HepG2 (cell line): ENCODE measurements around the gene ADAMTS17. TPM values are rescaled to one million over a fixed set of nuclear protein-coding genes. Genes with fewer than 3 reads are reported as not detected.

Experiments used
- BRCA1 ChIP-seq: sonication (generic); formaldehyde crosslinking; IDR thresholded peaks from 2 replicates; pipeline ENCODE4 v1.4.0; 2020; ENCODE audit warnings: missing genetic modification reagents
- CENPX ChIP-seq: sonication (generic); formaldehyde crosslinking; IDR thresholded peaks from 2 replicates; pipeline ENCODE4 v1.9.0; 2021; ENCODE audit warnings: mild to moderate bottlenecking, missing genetic modification reagents, moderate library complexity
- KDM3A ChIP-seq: IDR thresholded peaks from 2 replicates; pipeline ENCODE4 v1.6.1; 2018; ENCODE audit warnings: low read depth, missing compliant biosample characterization
- NFRKB ChIP-seq: fragments of 450-650 bp; IDR thresholded peaks from 2 replicates; pipeline ENCODE4 v1.6.1; 2017
- NFYC ChIP-seq: IDR thresholded peaks from 2 replicates; pipeline ENCODE4 v1.6.1; 2016; ENCODE audit warnings: missing genetic modification reagents, missing compliant biosample characterization
- RELA ChIP-seq: sonication (generic); formaldehyde crosslinking; IDR thresholded peaks from 2 replicates; pipeline ENCODE4 v1.4.0; 2020; ENCODE audit warnings: missing genetic modification reagents
- RFX3 ChIP-seq: IDR thresholded peaks from 2 replicates; pipeline ENCODE4 v1.6.1; 2016; ENCODE audit warnings: missing biosample characterization, missing genetic modification reagents
- SIN3B ChIP-seq: fragments of 150-350 bp; IDR thresholded peaks from 2 replicates; pipeline ENCODE4 v1.6.1; 2014; ENCODE audit warnings: low read length
- SP4 ChIP-seq: sonication (generic); formaldehyde crosslinking; IDR thresholded peaks from 2 replicates; pipeline ENCODE4 v1.8.1; 2023; ENCODE audit warnings: mild to moderate bottlenecking, missing genetic modification reagents
- TBX3 ChIP-seq: fragments of 450-650 bp; IDR thresholded peaks from 2 replicates; pipeline ENCODE4 v1.6.1; 2017; ENCODE audit warnings: antibody characterized with exemption, mild to moderate bottlenecking, inconsistent platforms, borderline replicate concordance
- TEAD3 ChIP-seq: optimal IDR thresholded peaks from 2 replicates; pipeline ENCODE3; 2016; ENCODE audit warnings: borderline replicate concordance
- THAP11 ChIP-seq: IDR thresholded peaks from 2 replicates; pipeline ENCODE4 v1.6.1; 2016; ENCODE audit warnings: missing biosample characterization, missing genetic modification reagents
- ZNF329 ChIP-seq: sonication (generic); formaldehyde crosslinking; IDR thresholded peaks from 2 replicates; pipeline ENCODE4 v1.9.0; 2021; ENCODE audit warnings: low read depth, mild to moderate bottlenecking, missing genetic modification reagents
- ZNF333 ChIP-seq: sonication (generic); formaldehyde crosslinking; IDR thresholded peaks from 2 replicates; pipeline ENCODE4 v1.4.0; 2020; ENCODE audit warnings: mild to moderate bottlenecking, missing genetic modification reagents, borderline replicate concordance
- ZNF430 ChIP-seq: sonication (generic); formaldehyde crosslinking; IDR thresholded peaks from 2 replicates; pipeline ENCODE4 v1.9.0; 2021; ENCODE audit warnings: mild to moderate bottlenecking, missing genetic modification reagents
- ZNF460 ChIP-seq: sonication (generic); formaldehyde crosslinking; IDR thresholded peaks from 2 replicates; pipeline ENCODE4 v1.5.1; 2020; ENCODE audit warnings: missing genetic modification reagents, mild to moderate bottlenecking, borderline replicate concordance
- ZNF891 ChIP-seq: sonication (generic); formaldehyde crosslinking; IDR thresholded peaks from 2 replicates; pipeline ENCODE4 v1.5.0; 2020; ENCODE audit warnings: mild to moderate bottlenecking, missing genetic modification reagents
- ZSCAN29 ChIP-seq: sonication (generic); formaldehyde crosslinking; conservative IDR thresholded peaks from 2 replicates; pipeline ENCODE4 v1.4.0; 2020; ENCODE audit warnings: mild to moderate bottlenecking, missing genetic modification reagents
- ZSCAN9 ChIP-seq: IDR thresholded peaks from 2 replicates; pipeline ENCODE4 v1.6.1; 2016; ENCODE audit warnings: borderline replicate concordance
- ZZZ3 ChIP-seq: sonication (generic); formaldehyde crosslinking; IDR thresholded peaks from 2 replicates; pipeline ENCODE4 v1.4.0; 2020; ENCODE audit warnings: missing genetic modification reagents, mild to moderate bottlenecking, borderline replicate concordance
- polyA plus RNA-seq, 8 experiments: library from polyadenylated mRNA; depleted of rRNA in 3 of 8; stranded (reverse) in 7 of 8; unstranded in 1 of 8; fragments of >200 nt; fragmentation: Illumina TruSeq in 4 of 8; extraction: Trizol in 4 of 8; gene quantifications; 2 replicates each; pipeline versions ENCODE4 v1.2.1 to v1.2.3, GENCODE V29; 2011 to 2016; ENCODE audit warnings: low read depth in 4 of 8, missing spikeins in 1 of 8, mixed read lengths in 1 of 8; ENCODE audit not compliant: insufficient read depth in 1 of 8
- total RNA-seq, 5 experiments: library from RNA; depleted of rRNA; stranded (reverse); fragments of >200 nt; fragmentation: Illumina TruSeq; extraction: Trizol; gene quantifications; 2 replicates each; pipeline ENCODE4 v1.2.3, GENCODE V29; 2016; ENCODE audit warnings: low read depth in 1 of 5
- TF ChIP-seq, protein P1 (sequence below): sonication (generic); formaldehyde crosslinking; IDR thresholded peaks from 2 replicates; pipeline ENCODE4 v1.4.0; 2020; ENCODE audit warnings: missing genetic modification reagents, mild to moderate bottlenecking, borderline replicate concordance
- TF ChIP-seq, protein P2 (sequence below): sonication (generic); formaldehyde crosslinking; IDR thresholded peaks from 2 replicates; pipeline ENCODE4 v1.4.0; 2020; ENCODE audit warnings: low read depth, mild to moderate bottlenecking, missing genetic modification reagents
- TF ChIP-seq, protein P3 (sequence below): sonication (generic); formaldehyde crosslinking; IDR thresholded peaks from 2 replicates; pipeline ENCODE4 v1.8.1; 2023; ENCODE audit warnings: mild to moderate bottlenecking, missing genetic modification reagents, borderline replicate concordance
- TF ChIP-seq, protein P4 (sequence below): sonication (generic); formaldehyde crosslinking; IDR thresholded peaks from 2 replicates; pipeline ENCODE4 v1.4.0; 2020; ENCODE audit warnings: missing genetic modification reagents, borderline replicate concordance

The ADAMTS17 gene
- total and polyA plus RNA-seq, 2 of the 13 experiments (the other 11 are each of a cell fraction or from before 2014, with no cell fraction given), result 0.02 to 0.04 TPM

DNA sequence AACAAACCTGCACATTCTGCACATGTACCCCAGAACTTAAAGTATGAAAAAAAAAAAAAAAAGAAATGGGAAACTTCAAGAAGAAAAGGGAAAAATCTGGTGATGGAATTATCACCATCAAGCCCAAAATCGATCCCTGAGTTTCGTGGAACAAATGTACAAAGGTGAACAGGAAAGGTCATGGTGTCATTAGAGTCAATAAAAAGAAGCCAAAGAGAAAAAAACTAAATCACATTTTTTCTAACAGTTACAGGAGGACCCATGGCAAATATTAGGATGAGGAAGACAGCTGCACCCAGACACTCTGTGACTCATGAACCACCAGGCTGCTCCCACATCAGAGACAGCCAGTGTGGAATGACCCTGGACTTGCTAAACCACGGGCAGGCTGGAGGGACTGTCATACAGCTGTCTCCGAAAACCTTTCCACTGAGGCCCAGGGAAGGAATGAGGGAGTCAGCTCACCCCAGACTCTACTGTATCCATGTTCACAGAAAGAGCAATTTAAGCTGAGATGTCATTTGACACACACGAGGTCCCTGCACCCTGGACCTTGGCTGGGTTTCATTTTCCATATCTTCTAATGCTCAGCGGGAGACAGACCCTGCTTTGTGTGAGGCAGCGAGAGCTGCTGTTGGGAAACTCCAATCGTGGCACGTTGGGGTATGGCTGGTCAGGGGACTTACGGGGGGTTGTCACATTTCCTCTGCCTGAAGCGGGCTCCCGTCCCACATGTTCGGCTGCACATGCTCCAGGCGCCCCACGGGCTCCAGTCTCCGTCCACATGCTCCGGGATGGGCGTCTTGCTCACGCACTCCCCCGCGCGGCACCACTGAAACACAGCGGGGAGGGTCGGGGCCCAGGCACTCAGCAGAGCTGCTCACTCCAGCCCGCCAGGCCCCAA, 210.2 kb downstream of the ADAMTS17 start (continued):
- TF ChIP-seq, protein P1, sequence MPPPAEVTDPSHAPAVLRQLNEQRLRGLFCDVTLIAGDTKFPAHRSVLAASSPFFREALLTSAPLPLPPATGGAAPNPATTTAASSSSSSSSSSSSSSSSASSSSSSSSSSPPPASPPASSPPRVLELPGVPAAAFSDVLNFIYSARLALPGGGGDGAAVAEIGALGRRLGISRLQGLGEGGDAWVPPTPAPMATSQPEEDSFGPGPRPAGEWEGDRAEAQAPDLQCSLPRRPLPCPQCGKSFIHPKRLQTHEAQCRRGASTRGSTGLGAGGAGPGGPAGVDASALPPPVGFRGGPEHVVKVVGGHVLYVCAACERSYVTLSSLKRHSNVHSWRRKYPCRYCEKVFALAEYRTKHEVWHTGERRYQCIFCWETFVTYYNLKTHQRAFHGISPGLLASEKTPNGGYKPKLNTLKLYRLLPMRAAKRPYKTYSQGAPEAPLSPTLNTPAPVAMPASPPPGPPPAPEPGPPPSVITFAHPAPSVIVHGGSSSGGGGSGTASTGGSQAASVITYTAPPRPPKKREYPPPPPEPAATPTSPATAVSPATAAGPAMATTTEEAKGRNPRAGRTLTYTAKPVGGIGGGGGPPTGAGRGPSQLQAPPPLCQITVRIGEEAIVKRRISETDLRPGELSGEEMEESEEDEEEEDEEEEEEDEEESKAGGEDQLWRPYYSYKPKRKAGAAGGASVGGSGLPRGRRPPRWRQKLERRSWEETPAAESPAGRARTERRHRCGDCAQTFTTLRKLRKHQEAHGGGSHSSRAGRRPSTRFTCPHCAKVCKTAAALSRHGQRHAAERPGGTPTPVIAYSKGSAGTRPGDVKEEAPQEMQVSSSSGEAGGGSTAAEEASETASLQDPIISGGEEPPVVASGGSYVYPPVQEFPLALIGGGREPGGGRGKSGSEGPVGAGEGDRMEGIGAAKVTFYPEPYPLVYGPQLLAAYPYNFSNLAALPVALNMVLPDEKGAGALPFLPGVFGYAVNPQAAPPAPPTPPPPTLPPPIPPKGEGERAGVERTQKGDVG (CRISPR knock-in tag), result peak; percentile 73; the same call in 1 of the 2 replicates
- TF ChIP-seq, protein P2, sequence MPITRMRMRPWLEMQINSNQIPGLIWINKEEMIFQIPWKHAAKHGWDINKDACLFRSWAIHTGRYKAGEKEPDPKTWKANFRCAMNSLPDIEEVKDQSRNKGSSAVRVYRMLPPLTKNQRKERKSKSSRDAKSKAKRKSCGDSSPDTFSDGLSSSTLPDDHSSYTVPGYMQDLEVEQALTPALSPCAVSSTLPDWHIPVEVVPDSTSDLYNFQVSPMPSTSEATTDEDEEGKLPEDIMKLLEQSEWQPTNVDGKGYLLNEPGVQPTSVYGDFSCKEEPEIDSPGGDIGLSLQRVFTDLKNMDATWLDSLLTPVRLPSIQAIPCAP (CRISPR knock-in tag), result 0 out of 2 replicates have a peak, but pooled peaks have one; percentile 74
- TF ChIP-seq ZNF891 (CRISPR knock-in tag) (peak; percentile 93; the same call in 1 of the 2 replicates), TBX3 (no peak), NFYC (CRISPR knock-in tag) (0 out of 2 replicates have a peak, but pooled peaks have one; percentile 12), RFX3 (CRISPR knock-in tag) (no peak), TEAD3 (CRISPR knock-in tag) (no peak), ZNF333 (CRISPR knock-in tag) (0 out of 2 replicates have a peak, but pooled peaks have one; percentile 58), SIN3B (no peak), THAP11 (CRISPR knock-in tag) (peak; percentile 31; the same call in 1 of the 2 replicates), KDM3A (CRISPR knock-in tag) (no peak), CENPX (CRISPR knock-in tag) (no peak), SP4 (CRISPR knock-in tag) (peak; percentile 50; the same call in 1 of the 2 replicates), ZNF329 (CRISPR knock-in tag) (no peak), BRCA1 (no peak), ZSCAN9 (CRISPR knock-in tag) (no peak; the same call in 1 of the 2 replicates), ZNF460 (CRISPR knock-in tag) (no peak), RELA (CRISPR knock-in tag) (no peak), ZZZ3 (no peak), ZSCAN29 (peak; percentile 59; the same call in 1 of the 2 replicates), ZNF430 (CRISPR knock-in tag) (peak; percentile 80; the same call in 1 of the 2 replicates), NFRKB (no peak)
- TF ChIP-seq, protein P3, sequence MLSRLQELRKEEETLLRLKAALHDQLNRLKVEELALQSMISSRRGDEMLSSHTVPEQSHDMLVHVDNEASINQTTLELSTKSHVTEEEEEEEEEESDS (CRISPR knock-in tag), result no peak
- TF ChIP-seq, protein P4, sequence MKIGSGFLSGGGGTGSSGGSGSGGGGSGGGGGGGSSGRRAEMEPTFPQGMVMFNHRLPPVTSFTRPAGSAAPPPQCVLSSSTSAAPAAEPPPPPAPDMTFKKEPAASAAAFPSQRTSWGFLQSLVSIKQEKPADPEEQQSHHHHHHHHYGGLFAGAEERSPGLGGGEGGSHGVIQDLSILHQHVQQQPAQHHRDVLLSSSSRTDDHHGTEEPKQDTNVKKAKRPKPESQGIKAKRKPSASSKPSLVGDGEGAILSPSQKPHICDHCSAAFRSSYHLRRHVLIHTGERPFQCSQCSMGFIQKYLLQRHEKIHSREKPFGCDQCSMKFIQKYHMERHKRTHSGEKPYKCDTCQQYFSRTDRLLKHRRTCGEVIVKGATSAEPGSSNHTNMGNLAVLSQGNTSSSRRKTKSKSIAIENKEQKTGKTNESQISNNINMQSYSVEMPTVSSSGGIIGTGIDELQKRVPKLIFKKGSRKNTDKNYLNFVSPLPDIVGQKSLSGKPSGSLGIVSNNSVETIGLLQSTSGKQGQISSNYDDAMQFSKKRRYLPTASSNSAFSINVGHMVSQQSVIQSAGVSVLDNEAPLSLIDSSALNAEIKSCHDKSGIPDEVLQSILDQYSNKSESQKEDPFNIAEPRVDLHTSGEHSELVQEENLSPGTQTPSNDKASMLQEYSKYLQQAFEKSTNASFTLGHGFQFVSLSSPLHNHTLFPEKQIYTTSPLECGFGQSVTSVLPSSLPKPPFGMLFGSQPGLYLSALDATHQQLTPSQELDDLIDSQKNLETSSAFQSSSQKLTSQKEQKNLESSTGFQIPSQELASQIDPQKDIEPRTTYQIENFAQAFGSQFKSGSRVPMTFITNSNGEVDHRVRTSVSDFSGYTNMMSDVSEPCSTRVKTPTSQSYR (CRISPR knock-in tag), result no peak; the same call in 1 of the 2 replicates
